ENCODE results near the gene SGMS2.

SGMS2 gene

DNA sequence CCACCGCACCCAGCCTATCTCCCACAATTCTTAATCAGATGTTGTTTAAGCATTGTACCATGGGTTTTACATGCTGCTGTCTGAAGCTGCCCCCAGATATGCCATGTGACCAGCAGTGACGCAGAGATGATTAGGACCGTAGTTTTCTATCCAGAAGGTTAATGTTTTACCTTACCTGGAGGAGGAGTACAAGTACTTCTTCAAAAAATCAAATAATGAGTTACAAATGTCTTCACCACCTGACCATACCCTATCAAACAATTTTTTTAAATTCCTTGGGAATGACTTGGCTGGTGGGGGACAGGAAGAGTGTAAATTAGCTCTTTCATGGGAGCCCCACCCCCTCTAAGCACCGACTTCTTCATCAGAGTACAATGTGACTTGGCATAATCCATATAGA is 16.2 kb upstream of the SGMS2 start:
- no peak overlapping the region for H3K4ac ChIP-seq (ENCODE audit: low read depth in 1 of 2, low read length in 2 of 2)
- no peak overlapping the region for H3K27ac ChIP-seq (ENCODE audit: low read length, poor library complexity, severe bottlenecking)
- H3K36me3 ChIP-seq (ENCODE audit: control insufficient read depth in 1 of 2, insufficient read depth in 2 of 2, low read depth in 1 of 2, low read length in 2 of 2), result no peaks in the 10 kb centered on the region
- no peak overlapping the region for H3K18ac ChIP-seq (ENCODE audit: low read depth in 1 of 2, low read length in 2 of 2)
- no peaks in the 10 kb centered on the region for H3K4me1 ChIP-seq (ENCODE audit: control insufficient read depth, insufficient read depth, low read depth, low read length)
- H3K14ac ChIP-seq (ENCODE audit: low read length in 2 of 2), result no peak overlapping the region
- H3K79me1 ChIP-seq (replicated peaks; ENCODE audit: low read length, poor library complexity, severe bottlenecking), result no peaks in the 10 kb centered on the region
- no peak overlapping the region for H3K4me2 ChIP-seq (ENCODE audit: low read length, poor library complexity, severe bottlenecking)
- H4K91ac ChIP-seq (ENCODE audit: low read length), result no peak overlapping the region
- H3K9ac ChIP-seq (ENCODE audit: low read length), result no peak overlapping the region
- no peak overlapping the region for H3K23ac ChIP-seq (ENCODE audit: low read length in 2 of 2)
- no peak overlapping the region for H2BK5ac ChIP-seq (ENCODE audit: low read depth, low read length, poor library complexity, severe bottlenecking)
- H2AK5ac ChIP-seq (ENCODE audit: low read length, severe bottlenecking), result no peak overlapping the region
- no peak overlapping the region for H2BK15ac ChIP-seq (ENCODE audit: low read depth, poor library complexity, severe bottlenecking)
- H3K27me3 ChIP-seq (ENCODE audit: control insufficient read depth in 1 of 2, insufficient read depth in 1 of 2, low read length in 2 of 2), result no peaks in the 10 kb centered on the region
- 96% methylated on average over 3 of the region's 4 CpGs for WGBS
- no peak overlapping the region for H2BK120ac ChIP-seq (ENCODE audit: low read depth, low read length)
- DNase-seq, result no peak
- H3K4me3 ChIP-seq (ENCODE audit: insufficient read depth in 1 of 2, low read depth in 1 of 2, low read length in 2 of 2), result no peak overlapping the region
- H4K8ac ChIP-seq (ENCODE audit: low read length), result no peak overlapping the region
- H3K9me3 ChIP-seq (ENCODE audit: control insufficient read depth, low read length), result no peaks in the 10 kb centered on the region
- H2AFZ ChIP-seq (ENCODE audit: low read depth, low read length), result no peak overlapping the region
- H2BK12ac ChIP-seq (ENCODE audit: low read length in 2 of 2), result no peak overlapping the region

DNA sequence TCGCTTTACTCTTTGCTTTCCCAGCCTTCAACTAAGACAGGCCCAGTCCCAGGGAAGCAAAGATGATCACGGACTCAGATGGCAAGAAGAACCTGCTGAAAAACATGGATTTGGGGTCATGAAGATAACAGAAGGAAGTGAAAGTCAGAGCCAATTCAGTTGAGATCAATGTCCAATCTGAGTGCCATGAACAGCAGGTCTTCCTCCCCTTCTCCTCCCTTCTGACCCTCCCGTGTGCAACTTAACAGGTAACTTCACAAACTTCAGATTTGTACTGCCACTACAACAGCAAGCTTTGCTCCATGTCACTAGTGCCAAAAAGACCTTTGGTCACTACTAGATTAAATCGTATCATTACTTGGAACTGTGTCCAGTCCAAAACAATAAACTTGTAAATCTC is 15.5 kb upstream of the SGMS2 start:
- WGBS, result over 99% methylated on average over 3 of the region's 4 CpGs
- Histone ChIP-seq H2BK120ac (ENCODE audit: low read depth, low read length) (no peak overlapping the region), H3K9me3 (ENCODE audit: control insufficient read depth, low read length) (no peaks in the 10 kb centered on the region)

DNA sequence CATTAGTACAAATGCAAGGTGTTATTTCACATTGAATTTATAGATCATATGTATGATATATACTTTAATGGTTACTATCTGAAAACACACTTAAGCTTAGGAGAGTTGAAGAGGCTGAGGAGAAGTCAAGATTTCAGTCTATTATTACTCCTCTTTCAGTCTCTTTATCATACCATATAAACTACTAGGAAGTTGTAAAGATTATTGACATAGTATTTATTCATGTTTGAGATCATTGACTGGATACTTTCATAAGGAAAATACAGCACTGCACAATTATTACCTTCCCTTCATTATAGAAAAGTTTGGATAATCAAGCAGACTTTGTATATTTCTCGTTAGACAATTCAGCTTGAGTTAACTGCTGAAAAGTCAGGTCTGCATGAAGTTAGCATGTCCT is 10.0 kb upstream of the SGMS2 start:
- H3K36me3 ChIP-seq (ENCODE audit: control insufficient read depth in 1 of 2, insufficient read depth in 2 of 2, low read depth in 1 of 2, low read length in 2 of 2), result no peaks in the 10 kb centered on the region
- no peak overlapping the region for H3K4me3 ChIP-seq (ENCODE audit: insufficient read depth in 1 of 2, low read depth in 1 of 2, low read length in 2 of 2)
- H2AFZ ChIP-seq (ENCODE audit: low read depth, low read length), result no peak overlapping the region
- H3K9ac ChIP-seq (ENCODE audit: low read length), result no peak overlapping the region
- no peak overlapping the region for H3K23ac ChIP-seq (ENCODE audit: low read length in 2 of 2)
- H3K4ac ChIP-seq (ENCODE audit: low read depth in 1 of 2, low read length in 2 of 2), result no peak overlapping the region
- H3K4me2 ChIP-seq (ENCODE audit: low read length, poor library complexity, severe bottlenecking), result no peak overlapping the region
- no peak overlapping the region for H3K18ac ChIP-seq (ENCODE audit: low read depth in 1 of 2, low read length in 2 of 2)
- H3K27ac ChIP-seq (ENCODE audit: low read length, poor library complexity, severe bottlenecking), result no peak overlapping the region
- H3K4me1 ChIP-seq (ENCODE audit: control insufficient read depth, insufficient read depth, low read depth, low read length), result peaks cover 3% of the 10 kb centered on the region
- H4K91ac ChIP-seq (ENCODE audit: low read length), result no peak overlapping the region
- no CpG with 5 or more reads among the region's 1 CpG for WGBS
- no peak overlapping the region for H2BK5ac ChIP-seq (ENCODE audit: low read depth, low read length, poor library complexity, severe bottlenecking)
- no peaks in the 10 kb centered on the region for H3K9me3 ChIP-seq (ENCODE audit: control insufficient read depth, low read length)
- DNase-seq, result no peak
- H3K27me3 ChIP-seq (ENCODE audit: control insufficient read depth in 1 of 2, insufficient read depth in 1 of 2, low read length in 2 of 2), result no peaks in the 10 kb centered on the region
- H3K14ac ChIP-seq (ENCODE audit: low read length in 2 of 2), result no peak overlapping the region
- H2BK120ac ChIP-seq (ENCODE audit: low read depth, low read length), result no peak overlapping the region
- no peak overlapping the region for H2BK12ac ChIP-seq (ENCODE audit: low read length in 2 of 2)
- no peak overlapping the region for H2AK5ac ChIP-seq (ENCODE audit: low read length, severe bottlenecking)
- H4K8ac ChIP-seq (ENCODE audit: low read length), result no peak overlapping the region
- no peaks in the 10 kb centered on the region for H3K79me1 ChIP-seq (replicated peaks; ENCODE audit: low read length, poor library complexity, severe bottlenecking)
- no peak overlapping the region for H2BK15ac ChIP-seq (ENCODE audit: low read depth, poor library complexity, severe bottlenecking)

More for the DNA sequence above, 15.5 kb upstream of the SGMS2 start:
- no peaks in the 10 kb centered on the region for H3K36me3 ChIP-seq (ENCODE audit: control insufficient read depth in 1 of 2, insufficient read depth in 2 of 2, low read depth in 1 of 2, low read length in 2 of 2)
- H3K23ac ChIP-seq (ENCODE audit: low read length in 2 of 2), result no peak overlapping the region
- no peaks in the 10 kb centered on the region for H3K79me1 ChIP-seq (replicated peaks; ENCODE audit: low read length, poor library complexity, severe bottlenecking)
- H2AFZ ChIP-seq (ENCODE audit: low read depth, low read length), result no peak overlapping the region
- no peak overlapping the region for H4K91ac ChIP-seq (ENCODE audit: low read length)
- H3K4me2 ChIP-seq (ENCODE audit: low read length, poor library complexity, severe bottlenecking), result no peak overlapping the region
- no peak overlapping the region for H2BK15ac ChIP-seq (ENCODE audit: low read depth, poor library complexity, severe bottlenecking)
- no peak overlapping the region for H3K27ac ChIP-seq (ENCODE audit: low read length, poor library complexity, severe bottlenecking)
- no peak overlapping the region for H2BK5ac ChIP-seq (ENCODE audit: low read depth, low read length, poor library complexity, severe bottlenecking)
- no peaks in the 10 kb centered on the region for H3K4me1 ChIP-seq (ENCODE audit: control insufficient read depth, insufficient read depth, low read depth, low read length)
- no peak for DNase-seq
- H3K27me3 ChIP-seq (ENCODE audit: control insufficient read depth in 1 of 2, insufficient read depth in 1 of 2, low read length in 2 of 2), result no peaks in the 10 kb centered on the region
- H2AK5ac ChIP-seq (ENCODE audit: low read length, severe bottlenecking), result no peak overlapping the region
- no peak overlapping the region for H2BK12ac ChIP-seq (ENCODE audit: low read length in 2 of 2)
- no peak overlapping the region for H3K9ac ChIP-seq (ENCODE audit: low read length)
- H3K4me3 ChIP-seq (ENCODE audit: insufficient read depth in 1 of 2, low read depth in 1 of 2, low read length in 2 of 2), result no peak overlapping the region
- no peak overlapping the region for H3K14ac ChIP-seq (ENCODE audit: low read length in 2 of 2)
- H3K18ac ChIP-seq (ENCODE audit: low read depth in 1 of 2, low read length in 2 of 2), result no peak overlapping the region
- no peak overlapping the region for H4K8ac ChIP-seq (ENCODE audit: low read length)
- no peak overlapping the region for H3K4ac ChIP-seq (ENCODE audit: low read depth in 1 of 2, low read length in 2 of 2)

DNA sequence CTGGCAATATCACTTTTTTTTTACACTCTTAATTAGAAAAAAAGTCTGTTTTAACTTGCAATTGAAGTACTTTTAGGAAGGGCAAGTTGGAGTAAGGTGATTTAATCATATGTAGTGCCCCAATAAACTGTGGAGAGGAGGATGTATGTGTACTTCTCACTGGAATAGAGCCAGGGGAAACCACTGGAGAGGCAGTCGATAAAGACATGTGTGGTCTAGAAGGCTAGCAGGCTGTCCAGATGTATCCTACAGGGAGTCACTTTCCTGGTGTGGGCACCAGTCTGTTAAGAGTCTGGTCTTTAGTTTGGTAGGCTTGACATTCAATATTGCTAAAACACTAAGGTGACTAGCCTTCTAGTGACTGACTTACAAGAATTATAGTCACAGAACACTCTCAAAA is 9.6 kb upstream of the SGMS2 start:
- WGBS, result 85% methylated on average over 1 of the region's 1 CpG
- H2BK12ac ChIP-seq (ENCODE audit: low read length in 2 of 2), result no peak overlapping the region
- no peaks in the 10 kb centered on the region for H3K36me3 ChIP-seq (ENCODE audit: control insufficient read depth in 1 of 2, insufficient read depth in 2 of 2, low read depth in 1 of 2, low read length in 2 of 2)
- H3K9ac ChIP-seq (ENCODE audit: low read length), result no peak overlapping the region
- peaks cover 3% of the 10 kb centered on the region for H3K4me1 ChIP-seq (ENCODE audit: control insufficient read depth, insufficient read depth, low read depth, low read length)
- no peak overlapping the region for H3K27ac ChIP-seq (ENCODE audit: low read length, poor library complexity, severe bottlenecking)
- no peak overlapping the region for H3K4me2 ChIP-seq (ENCODE audit: low read length, poor library complexity, severe bottlenecking)
- no peak overlapping the region for H2BK5ac ChIP-seq (ENCODE audit: low read depth, low read length, poor library complexity, severe bottlenecking)
- no peak overlapping the region for H2BK15ac ChIP-seq (ENCODE audit: low read depth, poor library complexity, severe bottlenecking)
- no peak overlapping the region for H2AFZ ChIP-seq (ENCODE audit: low read depth, low read length)
- no peak overlapping the region for H4K8ac ChIP-seq (ENCODE audit: low read length)
- no peak overlapping the region for H4K91ac ChIP-seq (ENCODE audit: low read length)
- no peak overlapping the region for H2BK120ac ChIP-seq (ENCODE audit: low read depth, low read length)
- H3K23ac ChIP-seq (ENCODE audit: low read length in 2 of 2), result no peak overlapping the region
- no peak overlapping the region for H3K18ac ChIP-seq (ENCODE audit: low read depth in 1 of 2, low read length in 2 of 2)
- H3K4me3 ChIP-seq (ENCODE audit: insufficient read depth in 1 of 2, low read depth in 1 of 2, low read length in 2 of 2), result no peak overlapping the region
- no peak overlapping the region for H3K14ac ChIP-seq (ENCODE audit: low read length in 2 of 2)
- DNase-seq, result no peak
- no peaks in the 10 kb centered on the region for H3K27me3 ChIP-seq (ENCODE audit: control insufficient read depth in 1 of 2, insufficient read depth in 1 of 2, low read length in 2 of 2)
- no peak overlapping the region for H2AK5ac ChIP-seq (ENCODE audit: low read length, severe bottlenecking)
- H3K9me3 ChIP-seq (ENCODE audit: control insufficient read depth, low read length), result no peaks in the 10 kb centered on the region
- no peak overlapping the region for H3K4ac ChIP-seq (ENCODE audit: low read depth in 1 of 2, low read length in 2 of 2)
- no peaks in the 10 kb centered on the region for H3K79me1 ChIP-seq (replicated peaks; ENCODE audit: low read length, poor library complexity, severe bottlenecking)
